Thoracic aorta (tissue), 2 donors: ENCODE data around the gene LIMS4. TPM values are rescaled to one million over a fixed set of nuclear protein-coding genes. Genes with fewer than 3 reads are reported as not detected.
"Not testable (repeated sequence)": the region's sequence is repeated elsewhere in the genome, so short reads cannot be mapped to it uniquely, and the experiment has no call there.

Experiments
- ATAC-seq: fragments of 150-250 bp; one replicate; pipeline ENCODE4 v1.8.0; 2017; ENCODE audit warnings: low read depth; ENCODE audit not compliant: insufficient number of reproducible peaks, low FRiP score
- DNase-seq: peaks from one replicate; pipeline ENCODE4 v3.0.0-alpha.2; 2020; ENCODE audit warnings: low spot score
- H3K27ac ChIP-seq, 2 donors: fragments of 200-600 bp; sonication (generic); 1 replicate in 1 of 2; 2 replicates in 1 of 2; pipeline ENCODE4 v1.5.1; 2016; ENCODE audit warnings: mild to moderate bottlenecking in 2 of 2, moderate library complexity in 2 of 2
- H3K27me3 ChIP-seq: fragments of 200-600 bp; sonication (generic); replicated peaks from 2 replicates; pipeline ENCODE4 v1.6.0; 2016; ENCODE audit warnings: mild to moderate bottlenecking; ENCODE audit not compliant: insufficient read depth
- H3K36me3 ChIP-seq: fragments of 200-600 bp; sonication (generic); one replicate; pipeline ENCODE4 v1.5.1; 2016
- H3K4me1 ChIP-seq, 2 donors: fragments of 200-600 bp; sonication (generic); 1 replicate in 1 of 2; 2 replicates in 1 of 2; pipeline versions ENCODE4 v1.5.1 to v1.6.0; 2016; ENCODE audit warnings: low read depth in 2 of 2, mild to moderate bottlenecking in 1 of 2; ENCODE audit not compliant: control insufficient read depth in 1 of 2
- H3K4me3 ChIP-seq: fragments of 200-600 bp; sonication (generic); 2 replicates; pipeline ENCODE4 v1.5.1; 2016; ENCODE audit warnings: mild to moderate bottlenecking
- H3K9me3 ChIP-seq: fragments of 200-600 bp; sonication (generic); 2 replicates; pipeline ENCODE4 v1.5.1; 2016
- total RNA-seq, 2 donors: library from RNA; depleted of rRNA; stranded (reverse); fragments of >200 nt; gene quantifications; one replicate each; pipeline versions ENCODE4 v1.1.0 to v1.2.3, GENCODE V29; 2016

The LIMS4 gene
- total RNA-seq, 2 donors from 2014 or later, result 24.6 to 66.8 TPM

DNA sequence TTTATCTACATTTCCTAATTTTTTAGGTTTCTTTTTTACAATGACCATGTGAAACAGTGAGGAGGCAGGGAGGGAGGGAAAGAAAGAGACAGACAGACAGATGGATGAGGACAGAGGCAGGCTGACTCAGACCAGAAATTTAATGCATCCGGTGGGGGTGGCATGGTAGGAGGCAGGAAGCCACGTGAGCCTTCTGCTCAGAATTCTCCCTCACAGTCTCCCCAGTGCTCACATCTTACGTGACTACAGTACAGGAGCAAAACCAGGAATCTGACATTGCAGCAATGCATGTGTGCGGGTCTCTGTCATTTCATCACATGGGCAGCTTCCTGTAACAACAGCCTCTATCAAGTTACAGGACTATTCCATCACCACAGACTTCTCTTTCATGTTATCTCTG, 2.3 kb upstream of the LIMS4 start:
- not testable (repeated sequence) for H3K9me3 ChIP-seq, H3K4me1 ChIP-seq, H3K27ac ChIP-seq, H3K27me3 ChIP-seq, H3K36me3 ChIP-seq, H3K4me3 ChIP-seq, DNase-seq
- peak; percentile 38 for ATAC-seq

DNA sequence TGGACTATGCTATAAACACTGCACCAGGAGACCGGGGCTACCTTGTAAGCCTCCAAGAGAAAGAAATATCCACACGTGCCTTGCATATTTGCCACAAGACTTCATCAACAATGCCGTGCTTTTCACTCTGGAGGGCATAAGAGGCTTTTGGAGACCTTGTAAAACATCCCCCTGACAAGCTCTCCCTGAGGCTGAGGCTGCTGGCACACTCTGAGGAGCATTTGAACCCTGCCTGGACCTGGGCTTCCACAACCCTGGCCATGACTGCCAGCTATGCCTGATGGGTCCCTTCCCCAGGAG, 393 bp upstream of the LIMS4 start:
- DNase-seq, H3K9me3 ChIP-seq, H3K4me1 ChIP-seq, H3K36me3 ChIP-seq, H3K4me3 ChIP-seq, H3K27ac ChIP-seq, H3K27me3 ChIP-seq, ATAC-seq: not testable (repeated sequence)

DNA sequence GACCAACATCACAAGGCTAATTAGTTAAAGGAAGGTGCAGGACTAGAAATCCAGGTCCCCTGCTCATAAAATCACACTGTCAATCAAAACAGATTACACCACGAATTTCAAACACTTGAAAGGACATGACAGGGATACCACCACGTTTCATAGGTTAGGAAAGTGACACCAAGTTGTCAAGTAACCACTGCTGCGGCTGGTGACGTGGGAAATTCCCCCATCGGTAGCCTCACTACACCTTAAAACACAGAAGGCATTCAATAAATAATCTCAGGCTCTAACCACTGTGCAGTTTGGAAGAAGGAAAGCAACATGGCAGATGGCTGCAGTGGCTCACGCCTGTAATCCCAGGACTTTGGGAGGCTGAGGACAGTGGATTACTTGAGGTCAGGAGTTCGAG, 3.7 kb downstream of the LIMS4 start:
- DNase-seq, H3K27ac ChIP-seq, H3K36me3 ChIP-seq, H3K9me3 ChIP-seq, H3K4me1 ChIP-seq, H3K4me3 ChIP-seq, H3K27me3 ChIP-seq, ATAC-seq: not testable (repeated sequence)

DNA sequence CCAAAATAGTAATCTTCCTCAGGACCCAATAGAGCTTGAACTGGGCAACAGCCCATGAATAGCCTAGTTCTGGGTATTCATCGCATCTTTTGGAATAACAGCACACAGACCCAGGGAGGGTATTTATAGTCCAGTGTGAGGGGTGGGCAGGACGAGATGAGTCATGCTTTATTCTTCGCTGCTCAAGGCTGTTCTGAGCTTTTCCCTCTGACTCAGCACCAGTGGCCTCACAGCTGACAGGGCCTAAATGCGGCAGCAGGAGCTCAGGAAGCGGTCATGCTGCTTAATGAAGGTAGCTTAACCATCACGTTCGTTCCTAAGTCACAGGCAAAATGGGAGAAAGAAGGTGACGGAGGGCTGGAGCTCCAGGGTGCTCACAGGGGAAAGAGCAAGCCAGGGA, 7.3 kb downstream of the LIMS4 start:
- not testable (repeated sequence) for H3K27me3 ChIP-seq, H3K9me3 ChIP-seq, H3K36me3 ChIP-seq, H3K4me1 ChIP-seq, H3K4me3 ChIP-seq, DNase-seq, H3K27ac ChIP-seq
- ATAC-seq, result peak; percentile 85

DNA sequence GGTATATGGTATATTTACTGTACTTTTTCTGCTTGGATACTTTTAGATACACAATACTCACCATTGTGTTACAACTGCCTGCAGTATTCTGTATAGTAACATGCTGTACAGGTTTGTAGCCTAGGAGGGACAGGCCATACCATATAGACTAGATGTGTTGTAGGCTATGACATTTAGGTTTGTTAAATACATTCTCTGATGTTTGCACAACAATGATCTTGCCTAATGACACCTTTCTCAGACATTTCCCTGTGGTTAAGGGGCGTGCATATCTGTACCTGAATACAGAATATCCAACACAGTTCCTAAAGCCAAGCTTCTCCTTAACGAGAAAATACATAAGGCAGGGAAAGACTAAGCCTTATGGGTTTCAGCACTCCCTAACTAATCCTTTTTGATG, 10.2 kb downstream of the LIMS4 start:
- H3K27ac ChIP-seq, H3K27me3 ChIP-seq, H3K36me3 ChIP-seq, ATAC-seq, H3K4me3 ChIP-seq, H3K9me3 ChIP-seq, DNase-seq, H3K4me1 ChIP-seq: not testable (repeated sequence)

DNA sequence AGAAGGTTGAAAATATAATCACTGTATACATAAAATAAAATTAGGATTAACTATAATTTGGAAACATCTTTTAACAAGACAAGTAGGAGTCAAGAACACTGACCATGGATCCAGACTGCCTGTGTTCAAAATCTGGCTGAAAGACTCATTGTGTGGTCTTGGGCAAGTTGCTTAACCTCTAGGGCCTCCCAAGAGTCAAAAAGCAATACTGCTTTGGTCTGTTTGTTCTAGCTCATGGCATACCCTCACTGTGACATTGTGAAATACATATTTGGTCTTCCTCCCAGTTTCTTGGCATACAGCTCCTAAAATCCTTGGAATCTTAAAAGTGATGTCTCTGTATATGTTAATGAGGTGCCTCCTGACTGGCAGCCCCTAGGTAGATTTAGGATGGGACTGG, 12.3 kb downstream of the LIMS4 start:
- not testable (repeated sequence) for DNase-seq, ATAC-seq, H3K36me3 ChIP-seq, H3K27me3 ChIP-seq, H3K4me1 ChIP-seq, H3K27ac ChIP-seq, H3K4me3 ChIP-seq, H3K9me3 ChIP-seq

DNA sequence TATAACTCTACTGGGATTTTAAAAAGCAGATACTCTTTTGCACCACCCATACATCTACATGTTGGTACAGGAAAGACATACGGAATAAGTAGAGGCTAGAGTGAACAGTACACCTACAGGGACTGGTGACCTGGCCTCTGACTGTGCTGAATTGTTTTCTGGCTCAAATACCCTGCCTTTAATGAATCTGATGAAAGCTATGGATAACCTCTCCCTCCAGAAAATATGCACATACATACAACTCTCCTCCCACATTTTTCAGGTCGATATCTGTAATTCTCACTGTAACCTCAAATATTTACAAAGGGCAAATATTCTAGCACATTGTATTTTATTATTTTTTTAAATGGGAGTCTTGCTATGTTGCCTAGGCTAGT, 15.4 kb downstream of the LIMS4 start:
- H3K9me3 ChIP-seq, ATAC-seq, H3K4me3 ChIP-seq, DNase-seq, H3K4me1 ChIP-seq, H3K27me3 ChIP-seq, H3K27ac ChIP-seq, H3K36me3 ChIP-seq: not testable (repeated sequence)

DNA sequence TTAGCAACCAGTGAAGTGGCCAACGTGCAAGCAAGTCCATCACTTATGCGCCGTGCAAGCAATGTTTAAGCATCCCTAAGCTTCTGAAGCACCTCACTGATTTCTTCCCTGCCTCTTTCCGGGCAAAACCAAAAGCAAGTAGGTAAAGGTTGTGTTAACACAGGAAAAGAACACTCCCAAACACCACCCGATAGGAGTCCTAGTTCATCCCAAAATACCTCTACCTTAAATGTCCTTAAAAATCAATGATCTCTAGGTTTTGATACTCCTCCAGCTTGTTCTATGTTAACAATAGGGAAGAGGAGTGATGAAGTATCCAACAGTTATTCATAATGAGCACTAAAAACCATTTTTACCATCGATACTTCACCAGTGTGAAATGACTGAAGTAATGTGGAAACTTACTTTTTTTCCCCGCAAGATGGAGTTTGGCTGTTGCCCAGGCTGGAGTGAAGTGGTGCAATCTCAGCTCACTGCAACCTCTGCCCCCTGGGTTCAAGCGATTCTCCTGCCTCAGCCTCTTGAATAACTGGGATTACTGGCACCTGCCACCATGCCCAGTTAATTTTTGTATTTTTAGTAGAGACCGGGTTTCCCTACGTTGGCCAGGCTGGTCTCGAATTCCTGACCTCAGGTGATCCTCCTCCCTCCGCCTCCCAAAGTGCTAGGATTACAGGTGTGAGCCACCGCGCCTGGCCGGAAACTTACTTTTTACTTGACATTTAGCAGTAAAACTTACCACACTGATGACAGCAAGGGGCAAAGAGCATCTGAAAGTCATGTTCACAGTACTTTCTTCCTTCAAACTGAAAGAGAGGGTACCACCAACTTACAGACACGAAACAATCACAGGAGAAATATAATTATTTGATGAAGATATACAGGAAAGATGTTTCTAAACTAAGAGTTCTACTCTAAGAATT, 16.1 kb downstream of the LIMS4 start:
- not testable (repeated sequence) for H3K9me3 ChIP-seq, H3K4me1 ChIP-seq, DNase-seq, H3K27me3 ChIP-seq, ATAC-seq, H3K36me3 ChIP-seq, H3K4me3 ChIP-seq, H3K27ac ChIP-seq

DNA sequence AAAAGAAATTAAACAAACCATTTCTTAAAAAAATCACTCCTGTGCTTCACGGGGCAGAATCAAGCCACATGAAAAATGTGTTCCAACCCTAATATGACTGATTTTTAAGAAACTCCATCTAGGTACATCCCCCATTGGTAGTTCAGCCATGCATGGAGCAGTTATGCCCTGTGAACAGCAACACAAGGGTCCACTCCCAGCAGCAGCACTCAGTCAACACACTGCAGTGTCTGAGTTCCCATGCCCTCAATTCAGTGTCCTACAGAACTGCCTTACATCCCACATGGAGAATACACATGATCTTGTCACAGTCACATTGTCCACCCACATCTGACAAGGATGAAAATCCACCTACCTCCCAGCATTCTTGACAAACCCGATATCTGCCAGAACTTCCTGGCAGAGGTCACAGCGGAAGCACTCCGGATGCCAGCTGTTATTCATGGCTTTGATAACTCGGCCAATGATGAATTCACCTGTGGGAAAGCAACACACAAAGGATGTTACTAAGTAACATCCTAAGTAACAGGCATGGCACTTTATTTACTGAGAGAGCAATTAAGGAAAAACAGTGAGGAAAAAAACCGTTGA, 17.4 kb downstream of the LIMS4 start:
- H3K36me3 ChIP-seq, H3K27me3 ChIP-seq, ATAC-seq, H3K4me3 ChIP-seq, DNase-seq, H3K9me3 ChIP-seq, H3K27ac ChIP-seq, H3K4me1 ChIP-seq: not testable (repeated sequence)

DNA sequence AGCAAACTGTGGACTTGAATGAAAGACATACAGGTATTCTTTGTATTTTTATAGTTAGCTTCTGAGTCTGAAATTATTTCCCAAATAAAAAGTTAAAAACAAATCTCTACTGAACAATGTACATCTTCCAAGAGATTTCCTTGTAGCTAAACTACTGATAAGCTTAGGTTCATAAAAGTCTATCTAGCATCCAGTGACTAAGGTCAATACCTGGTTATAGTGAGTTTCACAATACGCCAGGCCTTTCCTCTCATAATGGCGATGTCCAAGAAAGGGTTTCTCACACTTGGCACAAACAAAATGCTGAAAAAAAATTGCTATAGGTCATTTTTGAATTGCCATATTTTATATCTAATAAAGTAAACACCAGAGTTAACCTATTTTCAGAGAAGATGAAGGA, 21.7 kb downstream of the LIMS4 start:
- not testable (repeated sequence) for H3K27ac ChIP-seq, H3K27me3 ChIP-seq, H3K9me3 ChIP-seq, H3K4me3 ChIP-seq, H3K36me3 ChIP-seq, H3K4me1 ChIP-seq, DNase-seq, ATAC-seq

DNA sequence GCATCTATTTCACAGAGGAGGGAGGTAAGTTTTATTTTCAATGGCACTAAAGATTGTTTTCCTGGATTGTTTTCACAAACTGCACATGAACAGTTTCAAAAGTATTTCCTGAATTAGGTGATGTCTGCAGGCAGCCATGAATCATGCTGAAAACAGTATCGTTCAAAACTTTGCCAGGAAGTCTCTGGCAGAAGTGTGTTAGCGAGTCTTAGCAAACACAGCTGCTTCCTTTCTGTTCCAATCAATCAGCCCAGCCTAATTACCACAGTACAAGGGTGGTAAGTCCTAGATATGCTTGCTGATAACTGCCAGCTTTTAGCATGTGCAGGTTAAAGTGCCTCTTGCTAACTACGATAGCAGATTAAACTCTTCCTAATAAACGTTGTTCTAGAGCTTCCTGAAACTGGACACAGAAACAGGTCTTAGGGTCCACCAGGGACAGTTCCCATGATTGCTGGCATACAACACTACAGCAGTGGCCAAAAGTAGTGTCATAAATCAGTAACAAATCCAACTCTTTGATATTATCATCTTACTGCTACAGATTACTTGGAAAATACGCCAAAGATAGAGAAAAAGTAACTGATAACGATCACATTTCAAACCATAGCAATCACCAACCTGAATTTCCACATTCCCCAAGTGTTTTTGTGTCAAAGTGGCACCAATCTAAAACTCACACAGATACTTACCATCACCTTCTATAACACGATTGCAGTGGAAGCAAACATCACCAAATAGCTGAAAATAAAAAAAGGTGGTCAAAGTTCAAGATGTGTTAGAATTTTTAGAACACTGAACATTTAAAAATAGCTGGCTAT, 23.3 kb downstream of the LIMS4 start:
- H3K27me3 ChIP-seq, H3K27ac ChIP-seq, H3K4me3 ChIP-seq, H3K9me3 ChIP-seq, H3K36me3 ChIP-seq, H3K4me1 ChIP-seq, DNase-seq: not testable (repeated sequence)
- ATAC-seq, result peak; percentile 88

DNA sequence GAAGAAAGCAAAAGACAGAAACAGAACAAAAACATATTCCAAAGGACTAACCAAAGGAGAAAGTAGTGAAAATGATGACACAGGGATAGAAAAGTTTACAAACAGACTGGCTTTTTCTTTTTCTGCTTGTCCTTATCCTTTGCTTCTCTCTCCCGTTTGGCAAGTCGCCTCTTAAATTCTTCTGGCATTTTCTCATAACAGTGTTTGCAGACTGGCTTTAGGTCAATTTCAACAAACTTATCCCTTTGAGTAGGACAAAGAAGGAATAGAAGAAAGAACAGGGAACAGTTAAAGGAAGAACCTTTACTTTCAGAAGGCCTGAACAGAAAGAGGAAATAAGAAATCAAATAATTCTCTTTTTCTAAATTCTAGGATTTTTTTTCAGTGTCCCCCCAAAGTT, 26.0 kb downstream of the LIMS4 start:
- H3K4me3 ChIP-seq, H3K27ac ChIP-seq, H3K36me3 ChIP-seq, DNase-seq, ATAC-seq, H3K4me1 ChIP-seq, H3K9me3 ChIP-seq, H3K27me3 ChIP-seq: not testable (repeated sequence)
